ENCODE measurements around the gene ELOVL5. TPM values are rescaled to one million over a fixed set of nuclear protein-coding genes. Genes with fewer than 3 reads are reported as not detected.
"Not testable (repeated sequence)": the region's sequence is repeated elsewhere in the genome, so short reads cannot be mapped to it uniquely, and the experiment has no call there.

ELOVL5 gene
- total RNA-seq, 1 experiment from 2014 or later = 218 TPM

DNA sequence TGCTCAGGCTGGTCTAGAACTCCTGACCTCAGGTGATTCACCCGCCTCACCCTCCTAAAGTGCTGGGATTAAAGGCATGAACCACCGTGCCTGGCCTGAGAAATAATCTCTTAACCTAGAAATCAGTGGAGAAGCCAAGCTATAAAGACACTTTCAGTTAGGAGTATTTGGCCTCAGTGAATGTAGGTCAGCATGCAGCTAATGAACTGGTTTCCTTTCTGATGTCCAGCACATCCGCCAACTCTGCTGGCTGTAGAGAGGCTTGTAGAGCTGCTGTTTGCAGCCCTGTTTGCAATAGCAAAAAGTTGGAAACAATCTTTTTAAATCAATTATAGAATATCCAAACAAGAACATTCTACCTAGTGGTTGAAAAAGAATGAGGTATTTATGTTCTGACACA, 42.4 kb upstream of the ELOVL5 start:
- in situ Hi-C loops (cut with HindIII; ENCODE audit: low pct_unique_long_range_greater_than_20kb, low sequenced_read_pairs) = no loop called here
- BruUV-seq (replicated peaks) = no TSS peak

DNA sequence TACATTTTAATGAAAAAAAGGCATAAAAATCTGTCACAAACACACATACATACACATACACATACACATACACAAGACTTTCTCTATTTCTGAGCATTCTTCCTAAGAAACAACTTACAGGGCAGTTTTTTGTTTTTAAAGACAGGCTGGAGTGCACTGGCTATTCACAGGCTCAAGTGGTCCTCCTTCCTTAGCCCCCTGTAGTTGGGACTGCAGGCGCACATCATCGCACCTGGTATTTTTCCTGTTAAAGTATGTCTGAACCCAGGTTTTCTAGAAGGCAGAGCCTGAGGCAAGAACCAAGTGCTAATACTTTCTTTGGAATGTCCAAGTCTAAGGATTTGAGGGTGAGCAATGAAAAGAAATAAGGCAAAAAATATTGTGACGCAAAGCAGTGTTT, 41.3 kb upstream of the ELOVL5 start:
- ChIA-PET POLR2A (no interaction called here), CTCF (no interaction called here)
- Histone ChIP-seq H3K27me3 (ENCODE audit: control insufficient read depth, insufficient read depth, low read length) (no peaks in the 10 kb centered on the region), H3K36me3 (ENCODE audit: control insufficient read depth, insufficient read depth, low read length) (no peaks in the 10 kb centered on the region), H3K4me1 (ENCODE audit: control insufficient read depth, insufficient read depth, low read length) (no peaks in the 10 kb centered on the region), H3K4me3 (ENCODE audit: low read depth in 2 of 2, low read length in 2 of 2) (no peak overlapping the region), H3K9me3 (ENCODE audit: control insufficient read depth, insufficient read depth, low read depth, low read length) (no peaks in the 10 kb centered on the region), H3K27ac (ENCODE audit: low read length) (no peak overlapping the region)
- no peak for TF ChIP-seq SIN3A (IDR thresholded peaks at IDR 0.05; ENCODE audit: borderline replicate concordance, insufficient read depth, low read depth, low read length)
- TF ChIP-seq, protein P1, sequence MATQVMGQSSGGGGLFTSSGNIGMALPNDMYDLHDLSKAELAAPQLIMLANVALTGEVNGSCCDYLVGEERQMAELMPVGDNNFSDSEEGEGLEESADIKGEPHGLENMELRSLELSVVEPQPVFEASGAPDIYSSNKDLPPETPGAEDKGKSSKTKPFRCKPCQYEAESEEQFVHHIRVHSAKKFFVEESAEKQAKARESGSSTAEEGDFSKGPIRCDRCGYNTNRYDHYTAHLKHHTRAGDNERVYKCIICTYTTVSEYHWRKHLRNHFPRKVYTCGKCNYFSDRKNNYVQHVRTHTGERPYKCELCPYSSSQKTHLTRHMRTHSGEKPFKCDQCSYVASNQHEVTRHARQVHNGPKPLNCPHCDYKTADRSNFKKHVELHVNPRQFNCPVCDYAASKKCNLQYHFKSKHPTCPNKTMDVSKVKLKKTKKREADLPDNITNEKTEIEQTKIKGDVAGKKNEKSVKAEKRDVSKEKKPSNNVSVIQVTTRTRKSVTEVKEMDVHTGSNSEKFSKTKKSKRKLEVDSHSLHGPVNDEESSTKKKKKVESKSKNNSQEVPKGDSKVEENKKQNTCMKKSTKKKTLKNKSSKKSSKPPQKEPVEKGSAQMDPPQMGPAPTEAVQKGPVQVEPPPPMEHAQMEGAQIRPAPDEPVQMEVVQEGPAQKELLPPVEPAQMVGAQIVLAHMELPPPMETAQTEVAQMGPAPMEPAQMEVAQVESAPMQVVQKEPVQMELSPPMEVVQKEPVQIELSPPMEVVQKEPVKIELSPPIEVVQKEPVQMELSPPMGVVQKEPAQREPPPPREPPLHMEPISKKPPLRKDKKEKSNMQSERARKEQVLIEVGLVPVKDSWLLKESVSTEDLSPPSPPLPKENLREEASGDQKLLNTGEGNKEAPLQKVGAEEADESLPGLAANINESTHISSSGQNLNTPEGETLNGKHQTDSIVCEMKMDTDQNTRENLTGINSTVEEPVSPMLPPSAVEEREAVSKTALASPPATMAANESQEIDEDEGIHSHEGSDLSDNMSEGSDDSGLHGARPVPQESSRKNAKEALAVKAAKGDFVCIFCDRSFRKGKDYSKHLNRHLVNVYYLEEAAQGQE (IDR thresholded peaks at IDR 0.05; ENCODE audit: insufficient read depth in 1 of 2, low read depth in 2 of 2, low read length in 1 of 2) = no peak
- TF ChIP-seq, protein P2, sequence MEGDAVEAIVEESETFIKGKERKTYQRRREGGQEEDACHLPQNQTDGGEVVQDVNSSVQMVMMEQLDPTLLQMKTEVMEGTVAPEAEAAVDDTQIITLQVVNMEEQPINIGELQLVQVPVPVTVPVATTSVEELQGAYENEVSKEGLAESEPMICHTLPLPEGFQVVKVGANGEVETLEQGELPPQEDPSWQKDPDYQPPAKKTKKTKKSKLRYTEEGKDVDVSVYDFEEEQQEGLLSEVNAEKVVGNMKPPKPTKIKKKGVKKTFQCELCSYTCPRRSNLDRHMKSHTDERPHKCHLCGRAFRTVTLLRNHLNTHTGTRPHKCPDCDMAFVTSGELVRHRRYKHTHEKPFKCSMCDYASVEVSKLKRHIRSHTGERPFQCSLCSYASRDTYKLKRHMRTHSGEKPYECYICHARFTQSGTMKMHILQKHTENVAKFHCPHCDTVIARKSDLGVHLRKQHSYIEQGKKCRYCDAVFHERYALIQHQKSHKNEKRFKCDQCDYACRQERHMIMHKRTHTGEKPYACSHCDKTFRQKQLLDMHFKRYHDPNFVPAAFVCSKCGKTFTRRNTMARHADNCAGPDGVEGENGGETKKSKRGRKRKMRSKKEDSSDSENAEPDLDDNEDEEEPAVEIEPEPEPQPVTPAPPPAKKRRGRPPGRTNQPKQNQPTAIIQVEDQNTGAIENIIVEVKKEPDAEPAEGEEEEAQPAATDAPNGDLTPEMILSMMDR (IDR thresholded peaks at IDR 0.05) = no peak
- no peak for TF ChIP-seq TCF7L2 (IDR thresholded peaks at IDR 0.05; ENCODE audit: low read depth, low read length)
- no peak for TF ChIP-seq POLR2AphosphoS5 (IDR thresholded peaks at IDR 0.05; ENCODE audit: low read depth, low read length)
- in situ Hi-C loops (cut with HindIII; ENCODE audit: low pct_unique_long_range_greater_than_20kb, low sequenced_read_pairs) = no loop called here
- ATAC-seq = no peak
- no peak for DNase-seq (ENCODE audit: low read depth, low spot score)
- intact Hi-C loops (cut with micrococcal nuclease; ENCODE audit: unreplicated experiment) = no loop called here
- BruUV-seq (replicated peaks) = no TSS peak

More for the DNA sequence above, 42.4 kb upstream of the ELOVL5 start:
- intact Hi-C loops (cut with micrococcal nuclease; ENCODE audit: unreplicated experiment) = no loop called here
- no peak for DNase-seq (ENCODE audit: low read depth, low spot score)
- Histone ChIP-seq H3K9me3 (ENCODE audit: control insufficient read depth, insufficient read depth, low read depth, low read length) (no peaks in the 10 kb centered on the region), H3K4me3 (ENCODE audit: low read depth in 2 of 2, low read length in 2 of 2) (no peak overlapping the region), H3K4me1 (ENCODE audit: control insufficient read depth, insufficient read depth, low read length) (peaks cover 2% of the 10 kb centered on the region; the same call in 1 of the 2 replicates), H3K27ac (ENCODE audit: low read length) (no peak overlapping the region), H3K27me3 (ENCODE audit: control insufficient read depth, insufficient read depth, low read length) (no peaks in the 10 kb centered on the region), H3K36me3 (ENCODE audit: control insufficient read depth, insufficient read depth, low read length) (no peaks in the 10 kb centered on the region)
- TF ChIP-seq, protein P1 (IDR thresholded peaks at IDR 0.05; ENCODE audit: insufficient read depth in 1 of 2, low read depth in 2 of 2, low read length in 1 of 2) = no peak
- TF ChIP-seq SIN3A (IDR thresholded peaks at IDR 0.05; ENCODE audit: borderline replicate concordance, insufficient read depth, low read depth, low read length) (no peak), POLR2AphosphoS5 (IDR thresholded peaks at IDR 0.05; ENCODE audit: low read depth, low read length) (no peak)
- ChIA-PET CTCF (no interaction called here), POLR2A (no interaction called here)
- ATAC-seq = no peak

DNA sequence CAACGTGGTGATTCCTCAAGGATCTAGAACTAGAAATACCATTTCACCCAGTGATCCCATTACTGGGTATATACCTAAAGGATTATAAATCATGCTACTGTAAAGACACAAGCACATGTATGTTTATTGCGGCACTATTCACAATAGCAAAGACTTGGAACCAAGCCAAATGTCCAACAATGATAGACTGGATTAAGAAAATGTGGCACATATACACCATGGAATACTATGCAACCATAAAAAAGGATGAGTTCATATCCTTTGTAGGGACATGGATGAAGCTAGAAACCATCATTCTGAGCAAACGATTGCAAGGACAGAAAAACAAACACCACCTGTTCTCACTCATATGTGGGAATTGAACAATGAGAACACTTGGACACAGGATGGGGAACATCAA, 39.9 kb upstream of the ELOVL5 start:
- BruUV-seq (replicated peaks); in situ Hi-C loops (cut with HindIII; ENCODE audit: low pct_unique_long_range_greater_than_20kb, low sequenced_read_pairs); CTCF ChIA-PET: not testable (repeated sequence)

More for the DNA sequence above, 39.9 kb upstream of the ELOVL5 start:
- ATAC-seq; H3K36me3 ChIP-seq (ENCODE audit: control insufficient read depth, insufficient read depth, low read length); DNase-seq (ENCODE audit: low read depth, low spot score); H3K27ac ChIP-seq (ENCODE audit: low read length); H3K4me3 ChIP-seq (ENCODE audit: low read depth in 2 of 2, low read length in 2 of 2); H3K27me3 ChIP-seq (ENCODE audit: control insufficient read depth, insufficient read depth, low read length); H3K4me1 ChIP-seq (ENCODE audit: control insufficient read depth, insufficient read depth, low read length); intact Hi-C loops (cut with micrococcal nuclease; ENCODE audit: unreplicated experiment); H3K9me3 ChIP-seq (ENCODE audit: control insufficient read depth, insufficient read depth, low read depth, low read length); POLR2A ChIA-PET: not testable (repeated sequence)
